Adrenal gland (tissue), 12 donors: Measurements from ENCODE around the gene STYX. TPM values are rescaled to one million over a fixed set of nuclear protein-coding genes. Genes with fewer than 3 reads are reported as not detected.

ENCODE experiments used
- DNase-seq, 7 donors: peaks; one replicate each; pipeline ENCODE4 v3.0.0-alpha.2; 2019 to 2020
- H3K27ac ChIP-seq, 5 donors: fragments of 200-600 bp; sonication (generic) in 4 of 5; 1 replicate in 3 of 5; 2 replicates in 2 of 5; pipeline versions ENCODE4 v1.5.1 to v1.8.0; 2016 to 2020; ENCODE audit warnings: mild to moderate bottlenecking in 1 of 5
- H3K27me3 ChIP-seq: fragments of 200-600 bp; 2 replicates; pipeline ENCODE4 v1.8.0; 2021
- H3K36me3 ChIP-seq, 2 donors: fragments of 200-600 bp; replicated peaks in 1 of 2; 1 replicate in 1 of 2; 2 replicates in 1 of 2; pipeline versions ENCODE4 v1.5.1 to v1.8.0; 2018 to 2022
- H3K4me1 ChIP-seq, 2 donors: fragments of 200-600 bp; replicated peaks in 1 of 2; 1 replicate in 1 of 2; 2 replicates in 1 of 2; pipeline versions ENCODE4 v1.5.1 to v1.8.0; 2018 to 2021
- H3K4me3 ChIP-seq, 4 donors: fragments of 200-600 bp; sonication (generic) in 3 of 4; one replicate each; pipeline ENCODE4 v1.5.1; 2016 to 2018
- H3K9me3 ChIP-seq, 3 donors: fragments of 200-600 bp; sonication (generic) in 1 of 3; replicated peaks in 1 of 3; 1 replicate in 2 of 3; 2 replicates in 1 of 3; pipeline versions ENCODE4 v1.5.1 to v1.8.0; 2016 to 2021
- CTCF ChIP-seq, 6 experiments: fragments of 450-650 bp in 4 of 6; fragments of 200-600 bp in 2 of 6; sonication (generic) in 1 of 6; IDR thresholded peaks; 1 replicate in 5 of 6; 2 replicates in 1 of 6; pipeline versions ENCODE4 v1.5.1 to v1.8.0; 2016 to 2021; ENCODE audit warnings: antibody characterized with exemption in 6 of 6, mild to moderate bottlenecking in 2 of 6, moderate library complexity in 1 of 6
- POLR2A ChIP-seq, 2 donors: fragments of 450-650 bp; IDR thresholded peaks; one replicate each; pipeline ENCODE4 v1.6.1; 2017; ENCODE audit warnings: antibody characterized with exemption in 2 of 2, mild to moderate bottlenecking in 2 of 2, moderate library complexity in 1 of 2
- WGBS, 4 donors: extraction: QIAGEN DNeasy Blood & Tissue Kit in 2 of 4; methylation state at CpG; one replicate each; pipeline versions ENCODE4 v1.1.5 to v1.1.7; 2013 to 2017; 5-methylcytosine and 5-hydroxymethylcytosine counted together
- intact Hi-C, 2 donors: fragments of 100-400 bp; cut with DNase I; formaldehyde crosslinking; loops; one replicate each; pipeline versions ENCODE4 v1.14.1 to v1.15.0; 2022 to 2023
- polyA plus RNA-seq, 3 donors: library from polyadenylated mRNA; stranded (reverse); fragments of 200-250 nt in 2 of 3; fragments of 350-450 nt in 1 of 3; fragmentation: Illumina TruSeq in 1 of 3; extraction: RNeasy Lipid Tissue Mini Kit (QIAGEN cat#74804) in 1 of 3; gene quantifications; one replicate each; pipeline ENCODE4 v1.2.3, GENCODE V29; 2013 to 2014
- total RNA-seq, 9 donors: library from RNA; depleted of rRNA in 4 of 9; stranded (reverse); fragments of >200 nt in 4 of 9; fragments of 120-200 nt in 1 of 9; fragmentation: NEBNext Ultra II Directional in 1 of 9; extraction: Animal tissue kit (Norgen Biotek cat#: 25700) in 1 of 9; gene quantifications; one replicate each; pipeline versions ENCODE4 v1.1.0 to v1.2.4, GENCODE V29; 2013 to 2023
- donor health status: healthy with polysubstance abuse.
- donor health status: Bipolar disorder and iron deficiency.
- donor health status: DM: yes; HTN: yes; CAD: no.
- donor health status: DM: no; HTN: no; CAD: no.
- donor health status: DM: no; HTN: no; CAD: no.
- donor health status: DM: yes; HTN: yes; CAD: no.

STYX gene
- total and polyA plus RNA-seq, 12 donors, result 1.6 to 13.0 (median 6.4) TPM

GRCh38 chr14:52729585-52729924 lies 411 bp upstream of the STYX start:
- Histone ChIP-seq H3K27ac (peak overlapping the region in 4 of 5 donors; percentile 27 to 74 (median 44)), H3K4me3 (peak overlapping the region in 1 of 4 donors; percentile 76), H3K9me3 (no peaks in the 10 kb centered on the region), H3K36me3 (peaks cover 0 to 24% of the 10 kb centered on the region in 2 donors), H3K27me3 (no peaks in the 10 kb centered on the region), H3K4me1 (peaks cover 4 to 9% of the 10 kb centered on the region in 2 donors)
- WGBS, 4 donors, result 1 to 7% (median 1%) methylated on average over 6 to 8 of the region's 8 CpGs
- DNase-seq, result no peak
- intact Hi-C loops, result no loop called here
- TF ChIP-seq POLR2A (IDR thresholded peaks at IDR 0.05), result no peak
- no peak for TF ChIP-seq CTCF (IDR thresholded peaks at IDR 0.05)

GRCh38 chr14:52730709-52731111 lies 744 bp downstream of the STYX start:
- peak in 3 of 7 donors; percentile 12 to 58 (median 28) for DNase-seq

GRCh38 chr14:52733824-52734223 lies 3.9 kb downstream of the STYX start:
- peak in 1 of 7 donors; percentile 37 for DNase-seq
- intact Hi-C loops, result no loop called here
- no peak overlapping the region for H3K4me3 ChIP-seq
- H3K36me3 ChIP-seq, result no peaks in the 10 kb centered on the region
- H3K9me3 ChIP-seq, result no peaks in the 10 kb centered on the region
- H3K27me3 ChIP-seq, result no peaks in the 10 kb centered on the region
- 94 to 97% (median 96%) methylated on average over 8 to 9 of the region's 9 CpGs for WGBS, 4 donors
- H3K27ac ChIP-seq, result no peak overlapping the region
- H3K4me1 ChIP-seq, result peaks cover 4 to 9% of the 10 kb centered on the region in 2 donors
- no peak for TF ChIP-seq CTCF (IDR thresholded peaks at IDR 0.05)
- no peak for TF ChIP-seq POLR2A (IDR thresholded peaks at IDR 0.05)

More at GRCh38 chr14:52730709-52731111, 744 bp downstream of the STYX start:
- Histone ChIP-seq H3K9me3 (no peaks in the 10 kb centered on the region), H3K4me1 (peaks cover 4 to 9% of the 10 kb centered on the region in 2 donors), H3K27ac (peak overlapping the region in 4 of 5 donors; percentile 59 to 90 (median 75)), H3K36me3 (peaks cover 0 to 15% of the 10 kb centered on the region in 2 donors), H3K27me3 (no peaks in the 10 kb centered on the region), H3K4me3 (peak overlapping the region; percentile 38 to 99 (median 76))
- WGBS, 4 donors, result 1 to 8% (median 2%) methylated on average over 8 to 11 of the region's 11 CpGs
- TF ChIP-seq CTCF (IDR thresholded peaks at IDR 0.05), result no peak
- TF ChIP-seq POLR2A (IDR thresholded peaks at IDR 0.05), result no peak
- intact Hi-C loops, result no loop called here

- Histone ChIP-seq H3K4me3 (no peak overlapping the region), H3K27ac (no peak overlapping the region), H3K9me3 (no peaks in the 10 kb centered on the region), H3K4me1 (peaks cover 2 to 7% of the 10 kb centered on the region in 2 donors), H3K27me3 (no peaks in the 10 kb centered on the region), H3K36me3 (no peaks in the 10 kb centered on the region)
- no peak for DNase-seq
- intact Hi-C loops, result no loop called here
- WGBS, 4 donors, result 76 to 89% (median 85%) methylated on average over 1 of the region's 1 CpG
- TF ChIP-seq CTCF (IDR thresholded peaks at IDR 0.05) (no peak), POLR2A (IDR thresholded peaks at IDR 0.05) (no peak)
Measured at GRCh38 chr14:52735921-52736489, 6.0 kb downstream of the STYX start.
